ENCODE measurements around the gene NTF3.

The NTF3 gene

GRCh38 chr12:5432011-5432400, at the start of gene NTF3:
TSS of gene NTF3 (plus strand) at chr12:5432108. CDS start at chr12:5432325, 217 bp downstream.
- in situ Hi-C loops (cut with MboI; ENCODE audit: low sequenced_read_pairs): no loop called here

GRCh38 chr12:5384015-5384414, 47.9 kb upstream of the NTF3 start:
- in situ Hi-C loops (cut with MboI; ENCODE audit: low sequenced_read_pairs): no loop called here

GRCh38 chr12:5388581-5389535, 43.0 kb upstream of the NTF3 start:
- in situ Hi-C loops (cut with MboI; ENCODE audit: low sequenced_read_pairs): no loop called here

GRCh38 chr12:5390174-5390799, 41.6 kb upstream of the NTF3 start:
- in situ Hi-C loops (cut with MboI; ENCODE audit: low sequenced_read_pairs): no loop called here

- in situ Hi-C loops (cut with MboI; ENCODE audit: low sequenced_read_pairs): no loop called here
Measured at GRCh38 chr12:5391653-5392052, 40.3 kb upstream of the NTF3 start.

- in situ Hi-C loops (cut with MboI; ENCODE audit: low sequenced_read_pairs): no loop called here
Measured at GRCh38 chr12:5392961-5393360, 38.9 kb upstream of the NTF3 start.

GRCh38 chr12:5395443-5396271, 36.3 kb upstream of the NTF3 start:
- in situ Hi-C loops (cut with MboI; ENCODE audit: low sequenced_read_pairs): no loop called here

GRCh38 chr12:5396541-5396940, 35.4 kb upstream of the NTF3 start:
- in situ Hi-C loops (cut with MboI; ENCODE audit: low sequenced_read_pairs): no loop called here

- in situ Hi-C loops (cut with MboI; ENCODE audit: low sequenced_read_pairs): no loop called here
Measured at GRCh38 chr12:5399266-5399665, 32.6 kb upstream of the NTF3 start.

- in situ Hi-C loops (cut with MboI; ENCODE audit: low sequenced_read_pairs): no loop called here
Measured at GRCh38 chr12:5402009-5402935, 29.6 kb upstream of the NTF3 start.

- in situ Hi-C loops (cut with MboI; ENCODE audit: low sequenced_read_pairs): no loop called here
Measured at GRCh38 chr12:5403411-5403810, 28.5 kb upstream of the NTF3 start.

GRCh38 chr12:5407034-5407856, 24.7 kb upstream of the NTF3 start:
- in situ Hi-C loops (cut with MboI; ENCODE audit: low sequenced_read_pairs): no loop called here

- in situ Hi-C loops (cut with MboI; ENCODE audit: low sequenced_read_pairs): no loop called here
Measured at GRCh38 chr12:5409619-5410018, 22.3 kb upstream of the NTF3 start.

- in situ Hi-C loops (cut with MboI; ENCODE audit: low sequenced_read_pairs): no loop called here
Measured at GRCh38 chr12:5416571-5416970, 15.3 kb upstream of the NTF3 start.

- in situ Hi-C loops (cut with MboI; ENCODE audit: low sequenced_read_pairs): no loop called here
Measured at GRCh38 chr12:5417500-5417899, 14.4 kb upstream of the NTF3 start.

GRCh38 chr12:5428332-5429221, 3.3 kb upstream of the NTF3 start:
- in situ Hi-C loops (cut with MboI; ENCODE audit: low sequenced_read_pairs): no loop called here

GRCh38 chr12:5429741-5430557, 2.0 kb upstream of the NTF3 start:
- in situ Hi-C loops (cut with MboI; ENCODE audit: low sequenced_read_pairs): no loop called here

All from HL-60/S4 (cell line).